Ammon's horn (tissue), 1 donor: ENCODE measurements around the gene PLEKHG2.
"Not testable (repeated sequence)": the region's sequence is repeated elsewhere in the genome, so short reads cannot be mapped to it uniquely, and the experiment has no call there.

ENCODE experiments used
- DNase-seq: peaks from one replicate; pipeline ENCODE4 v3.0.0-alpha.2; 2016; ENCODE audit warnings: low spot score

The PLEKHG2 gene

DNA sequence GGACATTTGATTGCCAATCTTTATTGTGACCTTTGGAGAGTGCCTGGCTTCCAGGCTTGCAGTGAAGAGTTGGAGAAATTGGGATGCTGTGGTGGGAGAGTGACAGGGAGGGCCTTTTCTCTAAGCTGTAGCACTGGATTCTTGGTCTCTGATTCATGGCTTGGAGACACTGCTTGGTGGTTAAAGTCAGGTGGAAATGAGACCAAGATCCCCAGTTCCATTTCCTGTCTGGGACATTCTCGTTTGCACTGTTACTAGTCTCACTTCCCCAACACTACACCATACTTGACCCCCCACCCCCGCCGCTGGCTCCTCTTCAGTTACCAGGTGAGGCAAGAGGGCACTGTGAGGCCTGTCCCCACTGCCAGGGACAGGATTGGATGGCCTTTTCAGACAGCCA is 35.8 kb downstream of the PLEKHG2 start:
- no peak for DNase-seq

DNA sequence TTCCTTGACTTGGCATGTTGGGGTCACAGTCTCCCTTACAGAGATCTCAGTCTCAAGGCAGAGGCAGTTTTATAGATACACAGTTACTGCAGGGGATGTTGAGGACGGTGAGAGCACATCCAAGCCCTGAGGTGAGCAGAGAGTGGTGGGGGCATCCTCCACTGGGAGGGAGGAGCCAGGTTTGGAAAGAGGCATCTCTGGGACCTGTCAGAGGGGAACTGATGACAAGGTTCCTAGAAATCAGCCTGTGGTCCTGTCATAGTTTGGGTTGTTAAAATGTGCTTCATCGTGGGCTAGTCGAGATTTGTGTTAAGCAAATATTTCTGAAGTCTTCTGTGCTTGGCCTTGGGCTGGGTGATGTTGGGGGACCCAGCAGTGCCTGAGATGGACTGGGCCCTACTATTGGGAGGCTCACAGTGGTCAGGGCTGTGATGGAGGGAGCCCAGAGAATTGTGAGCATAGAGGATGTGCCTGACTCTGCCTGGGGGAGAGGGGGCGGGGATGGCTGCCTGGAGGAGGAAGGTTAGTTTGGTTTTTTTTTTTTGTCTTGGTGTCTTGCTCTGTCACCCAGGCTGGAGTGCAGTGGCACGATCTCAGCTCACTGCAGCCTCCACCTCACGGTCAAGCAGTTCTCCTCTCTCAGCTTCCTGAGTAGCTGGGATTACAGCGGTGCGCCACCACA is 36.8 kb downstream of the PLEKHG2 start:
- no peak for DNase-seq

- DNase-seq = not testable (repeated sequence)
These were observed 38.8 kb downstream of the PLEKHG2 start for GRCh38 chr19:39451257-39451656.

DNA sequence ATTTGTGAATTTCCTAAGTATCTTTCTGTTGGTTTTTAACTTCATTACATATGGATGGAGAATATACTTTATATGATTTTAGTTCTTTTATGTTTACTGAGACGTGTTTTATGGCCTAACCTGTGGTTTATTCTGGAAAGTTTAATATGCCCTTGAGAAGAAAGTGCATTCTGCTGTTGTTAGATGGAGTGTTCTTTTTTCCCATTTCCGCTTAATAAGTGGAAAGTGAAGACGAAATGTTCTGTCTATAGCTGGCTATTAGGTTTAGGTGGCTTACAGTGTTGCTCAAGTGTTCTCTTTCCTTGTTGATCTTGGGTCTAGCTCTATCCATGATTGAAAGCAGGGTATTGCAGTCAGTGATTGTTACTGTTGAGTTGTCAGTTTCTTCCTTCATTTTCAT is 50.9 kb downstream of the PLEKHG2 start:
- DNase-seq = no peak

GRCh38 chr19:39465956-39466747 is 53.7 kb downstream of the PLEKHG2 start:
- no peak for DNase-seq

DNA sequence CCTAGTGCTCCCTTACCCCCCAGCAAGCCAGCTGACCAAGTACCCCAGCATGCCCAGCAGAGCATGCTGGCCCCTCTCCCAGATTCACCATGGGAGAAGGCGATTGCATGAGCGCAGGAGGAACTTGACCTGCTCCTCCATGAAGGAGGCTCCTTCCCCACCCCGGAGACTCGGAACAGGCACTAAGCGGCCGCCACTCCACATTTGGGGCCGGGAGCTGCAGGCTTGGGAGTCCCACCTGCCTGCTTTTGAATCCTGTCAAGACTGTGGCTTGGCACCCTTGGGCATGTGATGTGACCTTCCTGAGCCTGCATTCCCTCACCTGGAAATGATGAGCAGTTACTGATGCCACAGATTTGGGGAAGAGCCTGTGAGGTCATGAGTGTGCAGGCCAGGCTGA is 55.5 kb downstream of the PLEKHG2 start:
- DNase-seq = no peak

DNA sequence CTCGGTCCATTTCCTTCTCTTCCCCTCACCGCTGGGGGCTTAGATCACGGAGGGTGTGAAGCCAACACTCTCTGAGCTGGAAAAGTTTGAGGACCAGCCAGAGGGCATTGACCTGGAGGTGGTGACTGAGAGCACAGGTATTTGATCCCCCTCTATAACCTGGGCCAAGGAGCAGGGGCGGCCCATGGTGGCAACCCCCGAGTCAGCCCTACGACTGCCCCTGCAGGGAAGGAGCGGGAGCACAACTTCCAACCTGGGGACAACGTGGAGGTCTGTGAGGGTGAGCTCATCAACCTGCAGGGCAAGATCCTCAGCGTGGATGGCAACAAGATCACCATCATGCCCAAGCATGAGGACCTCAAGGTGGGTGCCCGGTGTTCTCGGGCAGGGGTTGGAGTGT is 56.6 kb downstream of the PLEKHG2 start:
- DNase-seq = no peak

DNA sequence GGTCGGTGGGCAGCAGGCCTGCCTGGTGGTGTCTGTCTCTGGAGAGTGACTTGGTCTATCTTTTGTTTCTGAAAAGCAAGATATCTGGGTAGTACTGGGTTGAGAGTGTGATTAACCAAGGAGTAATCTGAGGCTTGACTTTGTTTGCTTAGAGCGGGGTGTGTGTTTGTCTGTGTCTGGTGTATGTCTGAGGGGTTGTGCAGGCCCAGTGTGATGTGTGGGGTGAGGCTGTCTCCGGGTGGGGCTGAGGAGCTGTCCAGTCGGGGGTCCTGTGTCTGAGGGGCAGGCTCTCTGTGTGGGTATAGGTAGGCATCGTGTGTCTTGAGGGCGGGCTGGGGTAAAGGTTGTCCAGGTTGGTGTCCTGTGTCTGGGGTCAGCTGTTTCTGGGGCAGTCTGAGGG is 57.1 kb downstream of the PLEKHG2 start:
- no peak for DNase-seq

DNA sequence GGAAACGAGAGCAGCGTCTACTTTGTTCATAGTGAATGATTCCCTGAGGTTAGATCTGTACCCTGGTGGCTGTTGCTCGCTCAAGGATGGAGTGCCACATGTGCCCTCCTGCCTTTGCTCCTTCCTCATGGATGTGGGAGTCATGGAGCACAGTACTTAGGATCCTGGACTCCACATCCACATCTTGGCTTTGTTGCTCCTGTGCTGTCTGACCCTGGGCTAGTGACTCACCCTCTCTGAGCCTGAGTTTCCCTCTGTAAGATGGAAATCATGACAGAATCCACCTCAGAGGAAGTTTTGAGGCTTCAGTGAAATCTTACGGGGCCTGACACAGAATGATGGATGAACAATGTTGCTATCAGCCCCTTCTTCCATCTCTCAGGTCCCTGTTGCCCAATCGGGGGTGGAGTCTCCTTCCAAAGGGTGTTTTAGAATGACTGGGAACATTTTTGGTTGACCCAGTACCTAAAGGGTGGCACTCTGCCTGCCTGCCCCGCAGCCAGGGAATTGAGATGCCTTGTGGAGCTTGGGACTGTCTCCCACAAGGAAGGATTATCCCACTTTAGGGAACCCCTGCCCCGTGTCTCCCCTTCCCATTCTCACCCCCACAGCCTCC is 58.4 kb downstream of the PLEKHG2 start:
- DNase-seq = no peak

DNA sequence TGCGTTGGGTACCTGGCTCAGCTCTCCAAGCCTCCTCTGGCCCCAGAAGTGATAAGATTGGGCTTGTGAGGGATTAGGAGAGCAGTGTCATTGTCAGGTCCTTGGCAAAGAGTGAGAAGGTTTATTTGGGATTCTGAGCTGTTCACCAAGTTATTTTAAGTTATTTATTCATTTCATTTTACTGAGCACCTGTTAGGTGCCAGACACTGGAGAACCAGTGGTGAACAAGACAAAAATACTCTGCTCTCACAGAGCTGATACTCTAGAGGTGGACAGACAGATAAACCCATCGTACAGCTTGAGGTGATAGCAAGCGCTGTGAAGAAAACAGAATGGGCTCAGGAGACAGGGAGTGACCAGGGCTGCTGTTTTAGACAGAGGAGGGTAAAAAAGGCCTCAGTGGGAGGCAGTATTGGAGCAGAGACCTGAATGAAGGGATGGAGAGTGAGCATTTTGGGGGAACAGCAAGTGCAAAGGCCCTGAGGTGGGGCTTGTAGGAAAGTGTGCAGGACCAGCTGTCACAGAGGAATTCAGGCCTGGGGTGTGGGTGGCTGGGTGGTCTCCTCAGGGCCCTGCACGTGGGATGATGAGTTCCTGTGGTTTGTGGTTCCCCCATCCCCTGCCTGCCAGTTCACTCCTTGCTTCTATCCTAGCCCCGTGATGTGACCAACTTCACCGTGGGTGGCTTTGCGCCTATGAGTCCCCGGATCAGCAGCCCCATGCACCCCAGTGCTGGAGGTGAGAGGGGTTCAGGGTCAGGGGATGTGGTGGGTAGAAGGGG is 59.5 kb downstream of the PLEKHG2 start:
- DNase-seq = no peak

DNA sequence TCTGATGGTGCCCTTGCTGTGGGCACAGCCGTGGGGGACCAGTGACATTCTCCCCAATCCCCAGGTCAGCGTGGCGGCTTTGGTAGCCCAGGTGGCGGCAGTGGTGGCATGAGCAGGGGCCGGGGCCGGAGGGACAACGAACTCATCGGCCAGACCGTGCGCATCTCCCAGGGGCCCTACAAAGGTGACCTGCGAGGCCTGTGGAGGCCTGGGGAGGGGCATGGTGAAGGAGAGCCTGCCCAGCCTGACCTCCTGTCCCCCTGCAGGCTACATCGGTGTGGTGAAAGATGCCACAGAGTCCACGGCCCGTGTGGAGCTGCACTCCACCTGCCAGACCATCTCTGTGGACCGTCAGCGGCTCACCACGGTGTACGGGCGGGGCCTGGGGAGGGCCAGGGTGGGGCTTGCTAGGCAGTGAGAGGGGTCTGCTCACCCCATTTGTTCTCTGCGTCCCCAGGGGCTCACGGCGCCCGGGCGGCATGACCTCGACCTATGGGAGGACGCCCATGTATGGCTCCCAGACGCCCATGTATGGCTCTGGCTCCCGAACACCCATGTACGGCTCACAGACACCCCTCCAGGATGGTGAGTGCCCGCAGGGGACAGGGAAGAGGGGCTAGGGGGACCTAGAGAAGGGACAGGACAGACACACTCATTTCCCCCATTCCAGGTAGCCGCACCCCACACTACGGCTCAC is 60.4 kb downstream of the PLEKHG2 start:
- no peak for DNase-seq

DNA sequence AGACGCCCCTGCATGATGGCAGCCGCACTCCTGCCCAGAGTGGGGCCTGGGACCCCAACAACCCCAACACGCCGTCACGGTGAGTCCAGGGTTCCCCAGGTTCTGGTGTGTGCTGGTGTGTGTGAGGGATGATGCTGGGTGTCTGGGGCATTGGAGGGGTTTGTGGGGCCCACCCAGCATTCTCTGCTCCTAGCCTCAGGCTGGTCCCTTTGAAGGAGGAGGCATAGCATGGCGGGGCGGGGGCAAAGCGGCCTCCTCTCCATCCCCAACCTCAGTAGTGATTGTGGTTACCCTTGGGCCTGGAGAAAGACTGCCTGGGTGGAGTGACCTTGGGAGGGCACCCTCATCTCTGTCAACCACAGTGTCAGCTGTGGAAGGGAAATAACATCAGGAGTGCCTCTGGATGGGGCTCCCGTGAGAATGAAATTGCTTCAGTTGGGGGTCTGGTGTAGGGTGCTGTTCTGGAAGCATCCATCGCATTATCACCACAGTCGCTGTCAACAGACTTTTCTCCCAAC is 61.0 kb downstream of the PLEKHG2 start:
- DNase-seq = no peak

DNA sequence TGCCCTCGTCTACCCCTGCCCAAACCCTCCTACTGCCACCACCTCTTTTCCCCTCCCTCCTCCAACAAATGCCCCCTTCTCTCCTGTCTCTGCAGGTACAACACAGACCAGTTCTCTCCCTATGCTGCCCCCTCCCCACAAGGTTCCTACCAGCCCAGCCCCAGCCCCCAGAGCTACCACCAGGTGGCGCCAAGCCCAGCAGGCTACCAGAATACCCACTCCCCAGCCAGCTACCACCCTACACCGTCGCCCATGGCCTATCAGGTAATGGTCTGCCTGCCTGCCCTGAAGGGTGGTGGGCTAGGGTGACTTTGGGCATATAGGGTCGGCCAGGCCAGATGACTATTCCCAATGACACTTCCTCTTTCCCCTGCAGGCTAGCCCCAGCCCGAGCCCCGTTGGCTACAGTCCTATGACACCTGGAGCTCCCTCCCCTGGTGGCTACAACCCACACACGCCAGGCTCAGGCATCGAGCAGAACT is 61.7 kb downstream of the PLEKHG2 start:
- DNase-seq = peak; percentile 43

GRCh38 chr19:39475748-39476147 is 63.3 kb downstream of the PLEKHG2 start:
- DNase-seq = no peak
